ENCODE results near the gene ARL15. TPM values are rescaled to one million over a fixed set of nuclear protein-coding genes. Genes with fewer than 3 reads are reported as not detected.
A peak's percentile ranks its signal among the peaks of the same experiment; 100 is the strongest.
"Not testable (repeated sequence)": the region's sequence is repeated elsewhere in the genome, so short reads cannot be mapped to it uniquely, and the experiment has no call there.

Gene ARL15
- total RNA-seq, 6 experiments from 2014 or later = 9.8 to 16.0 (median 13.4) TPM

DNA sequence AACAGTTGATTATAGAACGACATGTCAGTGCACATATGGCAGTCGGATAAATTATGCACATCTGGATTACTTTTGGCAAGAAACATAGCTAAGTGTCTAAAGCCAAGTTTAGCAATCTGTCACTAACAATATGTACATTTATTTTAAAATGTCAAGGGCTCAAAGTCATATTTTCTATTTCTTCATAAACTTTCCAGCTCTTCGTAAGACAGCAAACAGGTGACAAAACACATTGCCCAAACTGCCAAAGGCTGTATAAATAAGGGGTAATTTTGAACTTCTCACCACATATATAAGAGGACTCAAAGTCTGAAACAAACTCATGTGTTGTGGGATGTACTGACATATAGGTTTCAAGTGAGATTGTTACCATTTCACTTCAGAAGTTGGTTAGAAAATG, 237.2 kb downstream of the ARL15 start:
- peaks cover 11% of the 10 kb centered on the region; the same call in 1 of the 2 replicates for H3K4me1 Mint-ChIP-seq (ENCODE audit: low read depth)
- TF ChIP-seq CTCF (IDR thresholded peaks at IDR 0.05) = no peak
- no peak overlapping the region for H3K4me3 Mint-ChIP-seq
- no peak overlapping the region for H3K27ac Mint-ChIP-seq
- no peaks in the 10 kb centered on the region for H3K9me3 Mint-ChIP-seq
- peaks cover 2% of the 10 kb centered on the region; the same call in 1 of the 2 replicates for H3K27me3 Mint-ChIP-seq (ENCODE audit: insufficient read depth)
- H3K36me3 Mint-ChIP-seq (ENCODE audit: low read depth) = no peaks in the 10 kb centered on the region
- no peak for DNase-seq

- Mint-ChIP-seq H3K9me3 (peaks cover 3% of the 10 kb centered on the region; the same call in 1 of the 2 replicates), H3K27ac (no peak overlapping the region), H3K27me3 (ENCODE audit: insufficient read depth) (no peaks in the 10 kb centered on the region), H3K36me3 (ENCODE audit: low read depth) (peaks cover 4% of the 10 kb centered on the region), H3K4me3 (no peak overlapping the region), H3K4me1 (ENCODE audit: low read depth) (peaks cover 36% of the 10 kb centered on the region)
- no peak for DNase-seq
- TF ChIP-seq CTCF (IDR thresholded peaks at IDR 0.05) = no peak; the same call in 1 of the 2 replicates
Observed at GRCh38 chr5:54066433-54066832, 243.9 kb downstream of the ARL15 start.

- Mint-ChIP-seq H3K36me3 (ENCODE audit: low read depth) (peaks cover 4% of the 10 kb centered on the region), H3K27me3 (ENCODE audit: insufficient read depth) (no peaks in the 10 kb centered on the region), H3K4me3 (peak overlapping the region; percentile 72), H3K4me1 (ENCODE audit: low read depth) (peaks cover 36% of the 10 kb centered on the region), H3K9me3 (peaks cover 3% of the 10 kb centered on the region; the same call in 1 of the 2 replicates), H3K27ac (peak overlapping the region; percentile 89)
- DNase-seq = peak; percentile 77
- no peak for TF ChIP-seq CTCF (IDR thresholded peaks at IDR 0.05)
Observed at GRCh38 chr5:54063817-54064216, 246.6 kb downstream of the ARL15 start.

DNA sequence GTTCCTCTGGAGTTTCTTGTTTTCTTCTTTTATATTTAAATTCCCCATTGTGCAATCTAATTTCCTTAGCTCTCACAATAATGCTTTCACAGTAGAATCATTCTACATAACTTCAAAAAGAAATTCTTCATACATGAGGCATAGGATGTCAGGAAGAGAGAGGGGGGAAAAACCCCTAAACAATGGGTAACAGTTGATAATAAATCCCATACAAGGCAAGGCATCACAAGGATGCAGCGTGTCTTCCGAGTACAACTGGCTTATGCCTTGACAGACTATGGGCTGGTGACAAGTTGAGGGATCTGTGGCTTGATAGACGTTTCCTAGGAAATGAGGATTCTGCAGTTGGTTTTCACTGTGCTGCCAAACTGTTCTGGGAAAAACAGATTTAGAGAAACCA, 247.4 kb downstream of the ARL15 start:
- Mint-ChIP-seq H3K27ac (peak overlapping the region; percentile 89), H3K4me3 (peak overlapping the region; percentile 72), H3K4me1 (ENCODE audit: low read depth) (peaks cover 36% of the 10 kb centered on the region), H3K9me3 (peaks cover 3% of the 10 kb centered on the region; the same call in 1 of the 2 replicates), H3K36me3 (ENCODE audit: low read depth) (peaks cover 4% of the 10 kb centered on the region), H3K27me3 (ENCODE audit: insufficient read depth) (no peaks in the 10 kb centered on the region)
- peak; percentile 52 for DNase-seq
- no peak for TF ChIP-seq CTCF (IDR thresholded peaks at IDR 0.05)

GRCh38 chr5:54060919-54061318, 249.5 kb downstream of the ARL15 start:
- peaks cover 30% of the 10 kb centered on the region for H3K4me1 Mint-ChIP-seq (ENCODE audit: low read depth)
- not testable (repeated sequence) for H3K36me3 Mint-ChIP-seq (ENCODE audit: low read depth); H3K27ac Mint-ChIP-seq; H3K27me3 Mint-ChIP-seq (ENCODE audit: insufficient read depth); H3K4me3 Mint-ChIP-seq; DNase-seq; H3K9me3 Mint-ChIP-seq

DNA sequence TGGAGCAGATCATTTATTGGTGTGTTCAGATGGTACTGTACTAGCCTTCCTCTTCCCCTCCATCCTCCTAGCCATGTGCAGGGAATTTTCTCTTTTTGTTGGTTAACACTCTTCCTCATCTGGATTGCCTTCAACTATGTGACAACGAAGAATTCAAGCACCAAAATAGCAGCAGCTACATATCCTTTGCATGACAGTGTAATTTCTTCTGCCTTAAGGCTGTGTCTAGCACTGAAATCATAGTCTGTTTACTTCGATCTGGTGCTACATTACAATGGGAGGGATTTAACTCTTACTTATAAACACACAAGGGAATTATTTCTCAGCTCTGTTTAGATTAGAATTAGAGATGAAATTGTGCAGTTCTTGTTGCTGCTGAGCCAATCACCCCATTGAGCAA, 260.4 kb downstream of the ARL15 start:
- Mint-ChIP-seq H3K9me3 (no peaks in the 10 kb centered on the region), H3K27me3 (ENCODE audit: insufficient read depth) (peaks cover 5% of the 10 kb centered on the region; the same call in 1 of the 2 replicates), H3K27ac (peak overlapping the region; percentile 81), H3K4me1 (ENCODE audit: low read depth) (peaks cover 26% of the 10 kb centered on the region), H3K36me3 (ENCODE audit: low read depth) (no peaks in the 10 kb centered on the region), H3K4me3 (peak overlapping the region; percentile 58)
- TF ChIP-seq CTCF (IDR thresholded peaks at IDR 0.05) = no peak
- DNase-seq = peak; percentile 59

Data from HFFc6 (cell line).